ENCODE data around the gene TMEM247. TPM values are rescaled to one million over a fixed set of nuclear protein-coding genes. Genes with fewer than 3 reads are reported as not detected.

Gene TMEM247
- total RNA-seq, 1 donor from 2014 or later, result not detected

GRCh38 chr2:46458763-46459500 lies 20.4 kb upstream of the TMEM247 start:
- DNase-seq (ENCODE audit: low read depth) (no peak), FAIRE-seq (no peak)
- H3K4me3 ChIP-seq (ENCODE audit: low read depth, low read length), result no peak overlapping the region
- no peaks in the 10 kb centered on the region for H3K36me3 ChIP-seq (ENCODE audit: control insufficient read depth, insufficient read depth, low read length)
- no peaks in the 10 kb centered on the region for H3K27me3 ChIP-seq (ENCODE audit: control insufficient read depth, insufficient read depth, low read length)
- TF ChIP-seq, protein P1, sequence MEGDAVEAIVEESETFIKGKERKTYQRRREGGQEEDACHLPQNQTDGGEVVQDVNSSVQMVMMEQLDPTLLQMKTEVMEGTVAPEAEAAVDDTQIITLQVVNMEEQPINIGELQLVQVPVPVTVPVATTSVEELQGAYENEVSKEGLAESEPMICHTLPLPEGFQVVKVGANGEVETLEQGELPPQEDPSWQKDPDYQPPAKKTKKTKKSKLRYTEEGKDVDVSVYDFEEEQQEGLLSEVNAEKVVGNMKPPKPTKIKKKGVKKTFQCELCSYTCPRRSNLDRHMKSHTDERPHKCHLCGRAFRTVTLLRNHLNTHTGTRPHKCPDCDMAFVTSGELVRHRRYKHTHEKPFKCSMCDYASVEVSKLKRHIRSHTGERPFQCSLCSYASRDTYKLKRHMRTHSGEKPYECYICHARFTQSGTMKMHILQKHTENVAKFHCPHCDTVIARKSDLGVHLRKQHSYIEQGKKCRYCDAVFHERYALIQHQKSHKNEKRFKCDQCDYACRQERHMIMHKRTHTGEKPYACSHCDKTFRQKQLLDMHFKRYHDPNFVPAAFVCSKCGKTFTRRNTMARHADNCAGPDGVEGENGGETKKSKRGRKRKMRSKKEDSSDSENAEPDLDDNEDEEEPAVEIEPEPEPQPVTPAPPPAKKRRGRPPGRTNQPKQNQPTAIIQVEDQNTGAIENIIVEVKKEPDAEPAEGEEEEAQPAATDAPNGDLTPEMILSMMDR (IDR thresholded peaks at IDR 0.05; ENCODE audit: insufficient read depth, low read length, severe bottlenecking), result no peak

GRCh38 chr2:46459694-46460093 lies 19.7 kb upstream of the TMEM247 start:
- TF ChIP-seq, protein P1 (IDR thresholded peaks at IDR 0.05; ENCODE audit: insufficient read depth, low read length, severe bottlenecking), result no peak
- FAIRE-seq (no peak), DNase-seq (ENCODE audit: low read depth) (no peak)
- no peak overlapping the region for H3K4me3 ChIP-seq (ENCODE audit: low read depth, low read length)
- no peaks in the 10 kb centered on the region for H3K36me3 ChIP-seq (ENCODE audit: control insufficient read depth, insufficient read depth, low read length)
- H3K27me3 ChIP-seq (ENCODE audit: control insufficient read depth, insufficient read depth, low read length), result no peaks in the 10 kb centered on the region

DNA sequence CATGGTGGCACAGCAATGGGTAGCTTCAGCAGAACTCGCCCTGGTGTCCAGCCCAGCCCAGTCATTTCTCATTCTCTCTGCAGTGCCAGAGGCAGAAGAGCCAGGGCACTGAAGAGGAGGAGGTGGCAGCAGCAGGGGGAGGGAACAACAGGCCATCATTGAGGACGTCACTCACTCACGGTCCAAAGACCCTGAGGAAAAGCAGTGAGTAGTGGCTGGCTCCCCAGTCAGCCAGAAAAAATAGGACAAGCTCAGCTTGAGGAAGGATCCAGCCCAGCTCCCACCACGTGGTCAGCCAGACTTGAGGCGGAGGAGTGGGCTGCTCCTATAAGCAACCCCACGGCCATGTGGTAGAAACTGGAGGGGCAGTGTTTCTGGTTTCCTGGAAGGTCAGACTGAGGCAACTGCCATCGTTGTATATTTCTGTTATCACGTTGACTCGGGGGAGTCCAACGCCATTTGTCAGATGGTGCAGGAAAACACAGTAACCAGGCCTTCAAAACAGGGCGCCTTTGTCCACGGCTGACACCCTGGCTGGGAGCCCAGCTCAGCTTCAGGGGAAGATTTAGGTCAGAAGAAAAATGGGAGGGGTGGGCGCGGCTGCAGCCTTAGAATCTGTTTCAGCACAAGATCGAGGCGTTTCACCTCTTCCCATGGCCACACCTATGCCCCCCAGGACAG lies 19.0 kb upstream of the TMEM247 start:
- Histone ChIP-seq H3K4me3 (ENCODE audit: low read depth, low read length) (no peak overlapping the region), H3K27me3 (ENCODE audit: control insufficient read depth, insufficient read depth, low read length) (no peaks in the 10 kb centered on the region), H3K36me3 (ENCODE audit: control insufficient read depth, insufficient read depth, low read length) (no peaks in the 10 kb centered on the region)
- DNase-seq (ENCODE audit: low read depth), result no peak
- no peak for FAIRE-seq
- TF ChIP-seq, protein P1 (IDR thresholded peaks at IDR 0.05; ENCODE audit: insufficient read depth, low read length, severe bottlenecking), result no peak

DNA sequence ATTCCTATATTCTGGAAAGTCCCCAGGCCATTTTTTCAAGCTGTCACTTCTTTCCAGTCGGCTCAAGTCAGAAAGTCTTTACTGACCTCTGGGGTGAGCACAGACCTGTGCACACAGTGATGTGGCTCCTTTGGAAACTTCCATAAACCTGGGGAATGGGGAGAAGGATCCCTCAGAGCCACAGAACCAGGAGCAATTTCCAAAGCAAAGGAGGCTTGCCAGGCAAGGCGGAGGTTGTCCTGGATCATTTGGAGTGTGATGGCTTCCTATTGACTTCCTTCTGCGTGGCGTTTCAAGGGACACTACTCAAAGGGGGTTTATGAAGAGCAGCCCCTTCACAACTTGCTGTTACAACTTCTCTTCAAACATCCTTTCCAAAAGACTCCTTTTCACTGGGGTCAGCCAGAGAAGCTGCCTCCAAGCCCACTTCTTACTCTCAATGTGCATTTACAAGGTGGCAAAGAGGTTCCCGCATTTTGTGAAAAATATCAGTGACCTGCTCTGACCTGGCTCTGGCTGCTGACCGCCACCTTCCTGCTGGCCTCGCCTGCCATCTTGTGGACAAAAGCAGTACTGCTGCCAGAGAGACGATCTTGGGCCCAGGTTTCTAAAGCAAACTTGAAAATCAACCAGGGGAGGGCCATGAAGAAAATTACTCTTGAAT lies 18.2 kb upstream of the TMEM247 start:
- TF ChIP-seq, protein P1 (IDR thresholded peaks at IDR 0.05; ENCODE audit: insufficient read depth, low read length, severe bottlenecking), result peak; percentile 94
- Histone ChIP-seq H3K4me3 (ENCODE audit: low read depth, low read length) (no peak overlapping the region), H3K36me3 (ENCODE audit: control insufficient read depth, insufficient read depth, low read length) (no peaks in the 10 kb centered on the region), H3K27me3 (ENCODE audit: control insufficient read depth, insufficient read depth, low read length) (no peaks in the 10 kb centered on the region)
- FAIRE-seq (no peak), DNase-seq (ENCODE audit: low read depth) (peak; percentile 40)

DNA sequence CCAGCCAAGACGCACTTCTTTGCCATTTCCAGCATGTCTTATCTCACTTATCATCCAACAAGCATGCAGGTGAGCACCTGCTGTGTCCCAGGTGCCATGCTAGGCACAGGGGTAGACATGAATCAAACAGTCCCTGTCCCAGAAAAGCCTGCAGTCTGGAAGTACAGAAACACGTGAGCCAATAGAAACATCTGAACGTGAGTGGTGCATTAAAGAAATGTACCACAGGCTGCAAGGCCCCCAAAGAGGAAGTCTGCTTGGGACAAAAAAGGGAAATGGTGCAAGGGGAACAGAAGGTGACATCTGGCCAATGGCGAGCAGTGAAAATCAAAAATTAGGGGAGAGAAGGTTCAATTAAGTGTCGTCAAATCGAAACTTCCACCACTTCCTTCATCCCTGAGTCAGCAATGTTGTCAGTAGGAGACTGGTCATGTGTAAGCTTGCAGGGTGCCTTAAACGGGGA lies 17.6 kb upstream of the TMEM247 start:
- Histone ChIP-seq H3K36me3 (ENCODE audit: control insufficient read depth, insufficient read depth, low read length) (no peaks in the 10 kb centered on the region), H3K27me3 (ENCODE audit: control insufficient read depth, insufficient read depth, low read length) (no peaks in the 10 kb centered on the region), H3K4me3 (ENCODE audit: low read depth, low read length) (no peak overlapping the region)
- peak; percentile 63 for DNase-seq (ENCODE audit: low read depth)
- no peak for FAIRE-seq
- TF ChIP-seq, protein P1 (IDR thresholded peaks at IDR 0.05; ENCODE audit: insufficient read depth, low read length, severe bottlenecking), result no peak
